GM18526 (cell line): ENCODE measurements around the gene CYP26A1.

Experiments used
- POLR2A ChIP-seq: IDR thresholded peaks from 3 replicates; pipeline ENCODE4 v1.6.1; 2011; ENCODE audit not compliant: insufficient read length; ENCODE audit errors: extremely low read depth

Gene CYP26A1

GRCh38 chr10:93115661-93116383 lies 42.1 kb downstream of the CYP26A1 start:
- no peak for TF ChIP-seq POLR2A

DNA sequence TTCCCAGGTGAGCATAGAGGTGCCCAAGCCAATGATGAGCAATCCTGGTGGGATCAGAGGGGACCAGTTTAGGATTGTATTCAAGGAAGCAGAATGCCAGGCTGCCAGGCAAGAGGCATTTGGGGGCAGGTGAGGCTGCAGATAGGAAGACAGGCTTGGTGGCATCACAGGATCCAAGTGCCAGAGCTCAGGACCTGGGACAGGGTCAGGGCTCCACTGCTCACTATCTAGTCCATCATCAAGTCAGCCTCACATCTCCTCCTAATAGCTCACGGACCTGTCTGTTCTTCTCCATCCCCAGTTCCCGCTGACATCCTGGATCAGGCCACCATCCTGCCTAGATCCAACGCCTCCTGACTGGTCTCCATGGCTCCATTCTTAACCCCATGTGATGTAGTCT lies 47.6 kb downstream of the CYP26A1 start:
- TF ChIP-seq POLR2A, result no peak

DNA sequence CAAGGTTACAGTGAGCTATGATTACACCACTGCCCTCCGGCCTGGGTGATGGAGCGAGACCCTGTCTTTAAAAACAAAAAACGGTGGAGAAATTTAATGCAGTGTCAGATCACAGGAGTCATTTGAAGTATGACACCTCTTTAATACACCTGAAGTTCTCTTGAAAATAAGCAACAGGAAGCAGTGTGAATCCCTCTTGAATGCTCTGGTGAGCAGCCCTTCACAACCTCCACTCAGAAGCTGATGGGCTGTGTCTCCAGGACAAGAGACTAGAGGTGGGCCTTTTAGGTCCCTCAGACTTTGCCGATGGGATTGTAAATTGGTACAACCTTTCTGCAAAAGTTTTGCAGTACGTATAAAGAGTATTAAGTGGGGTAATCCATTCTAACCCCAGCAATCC lies 50.1 kb downstream of the CYP26A1 start:
- no peak for TF ChIP-seq POLR2A

DNA sequence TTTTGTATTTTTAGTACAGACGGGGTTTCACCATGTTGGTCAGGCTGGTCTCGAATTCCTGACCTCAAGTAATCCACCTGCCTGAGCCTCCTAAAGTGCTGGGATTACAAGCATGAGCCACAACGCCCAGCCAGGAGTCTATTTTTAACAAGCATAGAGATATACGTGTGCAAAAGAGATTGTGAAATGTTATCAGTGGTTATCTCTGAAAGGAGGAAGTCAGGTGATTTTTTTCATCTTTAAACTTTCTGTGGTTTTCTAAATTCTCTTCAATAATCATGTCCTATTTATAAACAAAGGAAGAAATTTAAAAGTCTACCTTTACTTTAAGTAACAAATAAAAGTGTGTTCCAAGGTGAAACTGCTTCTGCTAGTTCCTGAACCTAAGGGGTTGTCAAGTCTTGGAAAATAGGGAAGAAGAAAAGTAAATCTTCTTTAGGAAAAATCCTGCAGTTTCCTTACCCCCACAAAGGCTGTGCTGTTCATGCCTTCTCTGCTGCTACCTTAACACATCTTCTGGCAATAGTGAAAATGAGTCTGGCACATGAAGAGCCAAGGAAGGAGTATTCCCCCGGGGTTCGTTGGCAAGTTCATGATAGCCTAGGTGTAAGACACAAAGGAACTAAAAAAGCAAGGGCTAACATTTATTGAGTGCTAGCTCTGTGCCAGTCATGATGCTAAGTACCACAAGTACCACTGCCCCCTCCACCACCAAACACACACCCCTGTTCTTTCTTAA lies 51.1 kb downstream of the CYP26A1 start:
- TF ChIP-seq POLR2A, result no peak

DNA sequence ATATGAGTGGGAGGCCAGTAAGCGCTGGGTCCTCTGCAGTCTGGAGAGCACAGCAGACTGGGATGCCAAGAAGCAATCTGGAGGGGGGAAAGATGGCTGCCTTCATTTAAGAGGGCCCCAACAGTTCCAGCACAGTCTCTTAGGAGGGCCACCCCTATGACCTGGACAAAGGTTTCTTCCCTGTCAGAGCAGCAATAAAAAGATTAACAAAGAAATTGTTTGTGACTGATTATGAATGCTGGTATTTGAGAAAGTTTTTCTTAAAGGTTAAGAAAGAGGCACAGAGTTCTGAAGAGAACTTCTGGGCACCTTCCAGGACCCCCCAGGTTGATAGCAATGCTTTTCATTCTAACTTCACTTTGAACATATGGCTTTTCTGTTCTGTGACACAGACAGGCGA lies 52.3 kb downstream of the CYP26A1 start:
- no peak for TF ChIP-seq POLR2A

GRCh38 chr10:93126483-93127052 lies 52.9 kb downstream of the CYP26A1 start:
- no peak for TF ChIP-seq POLR2A
